ENCODE data around the gene SRCAP. TPM values are rescaled to one million over a fixed set of nuclear protein-coding genes. Genes with fewer than 3 reads are reported as not detected.

The SRCAP gene
- polyA plus RNA-seq, 3 donors = 7.3 to 16.8 (median 16.5) TPM

GRCh38 chr16:30780021-30780420 lies 81.0 kb downstream of the SRCAP start:
- 86 to 96% (median 91%) methylated on average over 3 of the region's 3 CpGs for WGBS, 3 donors
- no peak overlapping the region for H3K27ac ChIP-seq (ENCODE audit: low read depth, low read length)

GRCh38 chr16:30780549-30780948 lies 81.6 kb downstream of the SRCAP start:
- no peak overlapping the region for H3K27ac ChIP-seq (ENCODE audit: low read depth, low read length)
- 59 to 95% (median 61%) methylated on average over 4 of the region's 4 CpGs for WGBS, 3 donors

GRCh38 chr16:30782486-30783279 lies 83.7 kb downstream of the SRCAP start:
- 96% methylated on average over 63 of the region's 63 CpGs for WGBS, 3 donors
- H3K27ac ChIP-seq (ENCODE audit: low read depth, low read length) = no peak overlapping the region

GRCh38 chr16:30783280-30784109 lies 84.5 kb downstream of the SRCAP start:
- 93 to 95% (median 94%) methylated on average over 57 of the region's 57 CpGs for WGBS, 3 donors
- no peak overlapping the region for H3K27ac ChIP-seq (ENCODE audit: low read depth, low read length)

- no peak overlapping the region for H3K27ac ChIP-seq (ENCODE audit: low read depth, low read length)
- 84 to 87% (median 87%) methylated on average over 15 to 18 of the region's 18 CpGs for WGBS, 3 donors
Observed at GRCh38 chr16:30784215-30784614, 85.2 kb downstream of the SRCAP start.

GRCh38 chr16:30785126-30786106 lies 86.4 kb downstream of the SRCAP start:
- WGBS, 3 donors = 71 to 73% (median 73%) methylated on average over 7 of the region's 7 CpGs
- no peak overlapping the region for H3K27ac ChIP-seq (ENCODE audit: low read depth, low read length)

GRCh38 chr16:30786115-30786935 lies 87.4 kb downstream of the SRCAP start:
- 3 to 7% (median 5%) methylated on average over 42 to 57 of the region's 57 CpGs for WGBS, 3 donors
- no peak overlapping the region for H3K27ac ChIP-seq (ENCODE audit: low read depth, low read length)

GRCh38 chr16:30786936-30787612 lies 88.1 kb downstream of the SRCAP start, which contains the start of gene ZNF629:
Gene ZNF629 (minus strand): TSS chr16:30787205. CDS start chr16:30784482, 2,723 bp downstream.
- H3K27ac ChIP-seq (ENCODE audit: low read depth, low read length) = no peak within 1 kb of the TSS
- 1% methylated on average over 35 to 37 of the region's 37 CpGs for WGBS, 3 donors

- WGBS, 3 donors = 32 to 47% (median 40%) methylated on average over 11 of the region's 11 CpGs
- no peak overlapping the region for H3K27ac ChIP-seq (ENCODE audit: low read depth, low read length)
Observed at GRCh38 chr16:30787613-30788378, 88.8 kb downstream of the SRCAP start.

Other genes with a start within 250 kb of the SRCAP start
- 1 to 10 TPM; 1.2 to 5.3 (median 4.3) TPM for gene ITGAL, start 226.4 kb upstream of the SRCAP start, polyA plus RNA-seq
- 10 to 100 TPM; 17.8 to 33.9 (median 22.3) TPM for gene ZNF768, start 172.6 kb upstream of the SRCAP start, polyA plus RNA-seq
- 1 to 10 TPM; 3.8 to 6.1 (median 5.3) TPM for gene ZNF747, start 164.3 kb upstream of the SRCAP start, polyA plus RNA-seq
- gene ZNF764, start 140.8 kb upstream of the SRCAP start, polyA plus RNA-seq = 1 to 10 TPM; 3.0 to 4.8 (median 3.8) TPM
- 10 to 100 TPM in 1 of 3 donors, 1 to 10 TPM in 2; 8.7 to 21.9 (median 9.7) TPM for gene ZNF688, start 127.5 kb upstream of the SRCAP start, polyA plus RNA-seq
- gene ZNF785, start 113.5 kb upstream of the SRCAP start, polyA plus RNA-seq = 1 to 10 TPM; 3.8 to 5.7 (median 4.4) TPM
- 1 to 10 TPM; 3.7 to 4.2 (median 4.2) TPM for gene ZNF689, start 88.8 kb upstream of the SRCAP start, polyA plus RNA-seq
- 10 to 100 TPM; 27.8 to 54.7 (median 30.6) TPM for gene PRR14, start 48.2 kb upstream of the SRCAP start, polyA plus RNA-seq
- 10 to 100 TPM; 17.0 to 32.2 (median 32.1) TPM for gene FBRS, start 40.7 kb upstream of the SRCAP start, polyA plus RNA-seq
- gene PHKG2, start 49.3 kb downstream of the SRCAP start, polyA plus RNA-seq = 10 to 100 TPM; 11.8 to 22.0 (median 15.2) TPM
- gene CFAP119, start 62.9 kb downstream of the SRCAP start, polyA plus RNA-seq = 1 to 10 TPM; 1.5 to 3.8 (median 1.6) TPM
- gene RNF40, start 63.2 kb downstream of the SRCAP start, polyA plus RNA-seq = 10 to 100 TPM; 26.3 to 65.7 (median 39.7) TPM
- gene ZNF629, start 88.0 kb downstream of the SRCAP start, polyA plus RNA-seq = 1 to 10 TPM; 3.4 to 6.2 (median 5.6) TPM
- gene BCL7C, start 194.9 kb downstream of the SRCAP start, polyA plus RNA-seq = 10 to 100 TPM; 11.8 to 52.1 (median 22.0) TPM
- gene CTF1, start 197.4 kb downstream of the SRCAP start, polyA plus RNA-seq = 1 to 10 TPM; 1.9 to 9.2 (median 5.8) TPM
- gene FBXL19, start 224.4 kb downstream of the SRCAP start, polyA plus RNA-seq = 1 to 10 TPM; 3.6 to 9.1 (median 5.3) TPM
- gene ORAI3, start 249.9 kb downstream of the SRCAP start, polyA plus RNA-seq = 10 to 100 TPM; 11.3 to 16.3 (median 14.6) TPM

Data from adipose tissue (tissue), 3 donors.